Mesenchymal stem cell (in vitro differentiated cells and primary cell): ENCODE results near the gene CDC42BPA.

Source experiments
- DNase-seq: peaks from one replicate; pipeline ENCODE4 v3.0.0-alpha.2; 2013
- H2AFZ ChIP-seq: one replicate; pipeline ENCODE4 v1.6.1; 2013; ENCODE audit warnings: low read depth, mild to moderate bottlenecking, control low read depth, inconsistent platforms, low read length, moderate library complexity
- H2AK5ac ChIP-seq: 2 replicates; pipeline ENCODE4 v1.6.1; 2013; ENCODE audit warnings: low read length, moderate library complexity, mild to moderate bottlenecking, inconsistent platforms; ENCODE audit not compliant: severe bottlenecking
- H2BK120ac ChIP-seq: one replicate; pipeline ENCODE4 v1.6.1; 2013; ENCODE audit warnings: low read depth, mild to moderate bottlenecking, inconsistent platforms, low read length, moderate library complexity
- H2BK12ac ChIP-seq, 2 experiments: one replicate each; pipeline ENCODE4 v1.6.1; 2013; ENCODE audit warnings: inconsistent platforms in 2 of 2, low read length in 2 of 2, mild to moderate bottlenecking in 2 of 2, moderate library complexity in 2 of 2, control low read depth in 1 of 2
- H2BK15ac ChIP-seq: one replicate; pipeline ENCODE4 v1.6.1; 2013; ENCODE audit warnings: mild to moderate bottlenecking, low read depth, inconsistent platforms; ENCODE audit not compliant: poor library complexity, severe bottlenecking
- H2BK5ac ChIP-seq: 2 replicates; pipeline ENCODE4 v1.6.1; 2013; ENCODE audit warnings: low read depth, mild to moderate bottlenecking, low read length, control low read depth, inconsistent platforms; ENCODE audit not compliant: poor library complexity, severe bottlenecking
- H3K14ac ChIP-seq, 2 experiments: one replicate each; pipeline ENCODE4 v1.6.1; 2013; ENCODE audit warnings: inconsistent platforms in 2 of 2, low read length in 2 of 2, control low read depth in 1 of 2, mild to moderate bottlenecking in 1 of 2, moderate library complexity in 1 of 2
- H3K18ac ChIP-seq, 2 experiments: one replicate each; pipeline ENCODE4 v1.6.1; 2013; ENCODE audit warnings: inconsistent platforms in 2 of 2, low read length in 2 of 2, control low read depth in 1 of 2, low read depth in 1 of 2, mild to moderate bottlenecking in 1 of 2
- H3K23ac ChIP-seq, 2 experiments: one replicate each; pipeline ENCODE4 v1.6.1; 2013; ENCODE audit warnings: inconsistent platforms in 2 of 2, low read length in 2 of 2, mild to moderate bottlenecking in 2 of 2, moderate library complexity in 2 of 2, control low read depth in 1 of 2
- H3K27ac ChIP-seq: 2 replicates; pipeline ENCODE4 v1.5.1; 2013; ENCODE audit warnings: mild to moderate bottlenecking, moderate library complexity, low read length, control low read depth, inconsistent platforms; ENCODE audit not compliant: poor library complexity, severe bottlenecking
- H3K27me3 ChIP-seq, 2 experiments: 2 replicates each; pipeline versions ENCODE4 v1.6.1 to v1.7.0; 2013; ENCODE audit warnings: low read length in 2 of 2, mild to moderate bottlenecking in 2 of 2, moderate library complexity in 2 of 2, control low read depth in 1 of 2, inconsistent platforms in 1 of 2; ENCODE audit not compliant: control insufficient read depth in 1 of 2, insufficient read depth in 1 of 2
- H3K36me3 ChIP-seq, 2 experiments: 2 replicates each; pipeline versions ENCODE4 v1.6.1 to v1.7.0; 2013; ENCODE audit warnings: low read length in 2 of 2, control low read depth in 1 of 2, inconsistent platforms in 1 of 2, low read depth in 1 of 2, mild to moderate bottlenecking in 1 of 2; ENCODE audit not compliant: insufficient read depth in 2 of 2, control insufficient read depth in 1 of 2
- H3K4ac ChIP-seq, 2 experiments: one replicate each; pipeline ENCODE4 v1.6.1; 2013; ENCODE audit warnings: inconsistent platforms in 2 of 2, low read length in 2 of 2, mild to moderate bottlenecking in 2 of 2, moderate library complexity in 2 of 2, control low read depth in 1 of 2, low read depth in 1 of 2
- H3K4me1 ChIP-seq: 2 replicates; pipeline ENCODE4 v1.6.1; 2013; ENCODE audit warnings: low read depth, low read length, control low read depth; ENCODE audit not compliant: control insufficient read depth, insufficient read depth
- H3K4me2 ChIP-seq: 2 replicates; pipeline ENCODE4 v1.6.1; 2013; ENCODE audit warnings: low read length, mild to moderate bottlenecking, inconsistent platforms; ENCODE audit not compliant: poor library complexity, severe bottlenecking
- H3K4me3 ChIP-seq, 2 experiments: 2 replicates each; pipeline versions ENCODE4 v1.5.1 to v1.7.0; 2013; ENCODE audit warnings: low read length in 2 of 2, mild to moderate bottlenecking in 2 of 2, control low read depth in 1 of 2, low read depth in 1 of 2; ENCODE audit not compliant: insufficient read depth in 1 of 2
- H3K79me1 ChIP-seq: replicated peaks from 2 replicates; pipeline ENCODE4 v1.6.1; 2013; ENCODE audit warnings: mild to moderate bottlenecking, control low read depth, low read length, inconsistent platforms; ENCODE audit not compliant: poor library complexity, severe bottlenecking
- H3K9ac ChIP-seq: 2 replicates; pipeline ENCODE4 v1.7.0; 2013; ENCODE audit warnings: mild to moderate bottlenecking, low read length, moderate library complexity
- H3K9me3 ChIP-seq: 2 replicates; pipeline ENCODE4 v1.7.0; 2013; ENCODE audit warnings: mild to moderate bottlenecking, low read length; ENCODE audit not compliant: control insufficient read depth
- H4K8ac ChIP-seq: one replicate; pipeline ENCODE4 v1.6.1; 2013; ENCODE audit warnings: inconsistent platforms, mild to moderate bottlenecking, low read length, moderate library complexity
- H4K91ac ChIP-seq: one replicate; pipeline ENCODE4 v1.6.1; 2013; ENCODE audit warnings: mild to moderate bottlenecking, low read length, inconsistent platforms
- WGBS: methylation state at CpG from one replicate; pipeline ENCODE4 v1.1.7; 2013; ENCODE audit warnings: mixed read lengths; 5-methylcytosine and 5-hydroxymethylcytosine counted together

Gene CDC42BPA

GRCh38 chr1:227244339-227245118 is 73.8 kb downstream of the CDC42BPA start:
- no peak overlapping the region for H3K4me2 ChIP-seq
- DNase-seq: no peak

GRCh38 chr1:227242811-227243682 is 75.2 kb downstream of the CDC42BPA start:
- no peak overlapping the region for H3K4me3 ChIP-seq
- no peak overlapping the region for H2BK15ac ChIP-seq
- no peaks in the 10 kb centered on the region for H3K27me3 ChIP-seq
- no peak overlapping the region for H3K4ac ChIP-seq
- H3K27ac ChIP-seq: no peak overlapping the region
- H2AK5ac ChIP-seq: no peak overlapping the region
- H2AFZ ChIP-seq: no peak overlapping the region
- H2BK5ac ChIP-seq: no peak overlapping the region
- no peak overlapping the region for H3K23ac ChIP-seq
- H2BK120ac ChIP-seq: no peak overlapping the region
- DNase-seq: no peak
- H3K4me1 ChIP-seq: peaks cover 6% of the 10 kb centered on the region
- H3K4me2 ChIP-seq: no peak overlapping the region
- H4K8ac ChIP-seq: no peak overlapping the region
- H3K14ac ChIP-seq: no peak overlapping the region
- H2BK12ac ChIP-seq: no peak overlapping the region
- peaks cover 23% of the 10 kb centered on the region for H3K79me1 ChIP-seq
- H3K9me3 ChIP-seq: peaks cover 3% of the 10 kb centered on the region
- H4K91ac ChIP-seq: no peak overlapping the region
- peaks cover 0 to 6% of the 10 kb centered on the region in 2 experiments for H3K36me3 ChIP-seq
- H3K9ac ChIP-seq: no peak overlapping the region
- 75% methylated on average over 1 of the region's 2 CpGs for WGBS
- no peak overlapping the region for H3K18ac ChIP-seq

More at GRCh38 chr1:227244339-227245118, 73.8 kb downstream of the CDC42BPA start:
- no peak overlapping the region for H2BK12ac ChIP-seq
- H3K18ac ChIP-seq: no peak overlapping the region
- peak overlapping the region; percentile 22 for H2BK5ac ChIP-seq
- H2BK15ac ChIP-seq: no peak overlapping the region
- H3K27ac ChIP-seq: no peak overlapping the region
- H3K27me3 ChIP-seq: no peaks in the 10 kb centered on the region
- peaks cover 6% of the 10 kb centered on the region for H3K4me1 ChIP-seq
- WGBS: 100% methylated on average over 2 of the region's 2 CpGs
- no peak overlapping the region for H2AK5ac ChIP-seq
- no peak overlapping the region for H3K4me3 ChIP-seq
- H3K79me1 ChIP-seq: peaks cover 22% of the 10 kb centered on the region
- H4K91ac ChIP-seq: no peak overlapping the region
- no peak overlapping the region for H3K14ac ChIP-seq
- no peak overlapping the region for H3K9ac ChIP-seq
- peaks cover 0 to 6% of the 10 kb centered on the region in 2 experiments for H3K36me3 ChIP-seq
- H3K4ac ChIP-seq: no peak overlapping the region
- no peak overlapping the region for H2AFZ ChIP-seq
- H3K9me3 ChIP-seq: peaks cover 4% of the 10 kb centered on the region
- H4K8ac ChIP-seq: no peak overlapping the region
- H3K23ac ChIP-seq: no peak overlapping the region
- H2BK120ac ChIP-seq: no peak overlapping the region

- Histone ChIP-seq H2BK12ac (no peak overlapping the region), H3K27ac (no peak overlapping the region), H4K91ac (no peak overlapping the region), H4K8ac (no peak overlapping the region), H3K4me1 (peaks cover 8% of the 10 kb centered on the region), H3K4me2 (no peak overlapping the region), H3K36me3 (peaks cover 0 to 2% of the 10 kb centered on the region in 2 experiments), H3K27me3 (no peaks in the 10 kb centered on the region), H2AFZ (no peak overlapping the region), H2BK5ac (peak overlapping the region; percentile 38), H2BK120ac (no peak overlapping the region), H3K9ac (no peak overlapping the region), H2AK5ac (no peak overlapping the region), H3K23ac (no peak overlapping the region), H3K79me1 (peaks cover 19% of the 10 kb centered on the region), H2BK15ac (no peak overlapping the region), H3K9me3 (no peaks in the 10 kb centered on the region), H3K4me3 (no peak overlapping the region), H3K18ac (no peak overlapping the region), H3K14ac (no peak overlapping the region), H3K4ac (no peak overlapping the region)
- DNase-seq: no peak
These were observed 77.3 kb downstream of the CDC42BPA start for GRCh38 chr1:227240983-227241382.

- Histone ChIP-seq H3K36me3 (no peaks in the 10 kb centered on the region), H3K79me1 (peaks cover 21% of the 10 kb centered on the region), H3K18ac (no peak overlapping the region), H3K4ac (no peak overlapping the region), H2BK12ac (no peak overlapping the region), H4K91ac (no peak overlapping the region), H2AFZ (no peak overlapping the region), H3K9me3 (no peaks in the 10 kb centered on the region), H2BK5ac (no peak overlapping the region), H3K27ac (no peak overlapping the region), H3K9ac (no peak overlapping the region), H4K8ac (no peak overlapping the region), H2BK15ac (no peak overlapping the region), H2BK120ac (no peak overlapping the region), H3K14ac (no peak overlapping the region), H3K4me3 (no peak overlapping the region), H3K27me3 (no peaks in the 10 kb centered on the region), H2AK5ac (no peak overlapping the region), H3K23ac (no peak overlapping the region), H3K4me1 (peaks cover 3% of the 10 kb centered on the region), H3K4me2 (no peak overlapping the region)
- WGBS: no CpG with 5 or more reads among the region's 1 CpG
- peak; percentile 76 for DNase-seq
These were observed 83.3 kb downstream of the CDC42BPA start for GRCh38 chr1:227234998-227235405.
